Activated CD4-positive, alpha-beta T cell treated with anti-CD3 and anti-CD28 coated beads, Interleukin-10, Interleukin-2, amounts not matched to agents 100 ng/mL and 50 ng/mL, durations not matched to agents 16 hours and 8 hours (primary cell): Measurements from ENCODE around the gene IGFBP4.
A peak's percentile ranks its signal among the peaks of the same experiment; 100 is the strongest.

Source experiments
- DNase-seq: peaks from one replicate; pipeline ENCODE4 v3.0.0-alpha.2; 2020

The IGFBP4 gene

GRCh38 chr17:40432864-40433528, 10.3 kb upstream of the IGFBP4 start:
- DNase-seq = no peak

GRCh38 chr17:40433551-40434415, 9.5 kb upstream of the IGFBP4 start:
- DNase-seq = peak; percentile 44

GRCh38 chr17:40436636-40437035, 6.6 kb upstream of the IGFBP4 start:
- no peak for DNase-seq

GRCh38 chr17:40437095-40437732, 6.0 kb upstream of the IGFBP4 start:
- DNase-seq = no peak

GRCh38 chr17:40440166-40440565, 3.1 kb upstream of the IGFBP4 start:
- DNase-seq = no peak

- DNase-seq = no peak
These were observed 656 bp upstream of the IGFBP4 start for GRCh38 chr17:40442392-40443195.

- DNase-seq = no peak
These were observed 994 bp downstream of the IGFBP4 start for GRCh38 chr17:40443988-40444899.

- no peak for DNase-seq
These were observed 2.7 kb downstream of the IGFBP4 start for GRCh38 chr17:40445751-40446468.

GRCh38 chr17:40447148-40447644, 3.9 kb downstream of the IGFBP4 start:
- no peak for DNase-seq

- DNase-seq = no peak
These were observed 4.6 kb downstream of the IGFBP4 start for GRCh38 chr17:40447806-40448205.

- DNase-seq = no peak
These were observed 5.0 kb downstream of the IGFBP4 start for GRCh38 chr17:40448213-40448638.

- DNase-seq = no peak
These were observed 5.5 kb downstream of the IGFBP4 start for GRCh38 chr17:40448639-40449261.

GRCh38 chr17:40450175-40450574, 6.9 kb downstream of the IGFBP4 start:
- DNase-seq = peak; percentile 42

GRCh38 chr17:40451420-40451819, 8.2 kb downstream of the IGFBP4 start:
- no peak for DNase-seq

- DNase-seq = no peak
These were observed 9.1 kb downstream of the IGFBP4 start for GRCh38 chr17:40452216-40452787.

- no peak for DNase-seq
These were observed 9.7 kb downstream of the IGFBP4 start for GRCh38 chr17:40452921-40453378.

- DNase-seq = no peak
These were observed 10.8 kb downstream of the IGFBP4 start for GRCh38 chr17:40453881-40454612.

GRCh38 chr17:40454613-40454995, 11.4 kb downstream of the IGFBP4 start:
- no peak for DNase-seq

- no peak for DNase-seq
These were observed 13.2 kb downstream of the IGFBP4 start for GRCh38 chr17:40456396-40456951.
